Myometrial cell (primary cell): ENCODE data around the gene RHNO1. TPM values are rescaled to one million over a fixed set of nuclear protein-coding genes. Genes with fewer than 3 reads are reported as not detected.

Experiments used
- total RNA-seq: library from RNA; depleted of rRNA; stranded (reverse); fragments of >200 nt; gene quantifications from 2 replicates; pipeline ENCODE4 v1.2.3, GENCODE V29; 2015

Gene RHNO1
- 32.0 and 37.0 TPM in 2 replicates for total RNA-seq

GRCh38 chr12:2877047-2877952 is at the start of gene RHNO1, which contains the start of gene FOXM1:
TSS of gene RHNO1 (plus strand) at chr12:2877223. CDS start at chr12:2885367, 8,144 bp downstream.
TSS of gene FOXM1 (minus strand) at chr12:2877174. CDS start at chr12:2874478, 2,696 bp downstream.

GRCh38 chr12:2834581-2835491 is 42.2 kb upstream of the RHNO1 start, which contains the start of gene NRIP2:
TSS of gene NRIP2 (minus strand) at chr12:2835035. CDS start at chr12:2834983, 52 bp downstream.

GRCh38 chr12:2857021-2857431 is 20.0 kb upstream of the RHNO1 start, which contains the start of gene TEX52:
TSS of gene TEX52 (minus strand) at chr12:2857039. CDS start at chr12:2857026, 13 bp downstream.

GRCh38 chr12:2890388-2891239 is 13.6 kb downstream of the RHNO1 start, which contains the start of gene TULP3:
TSS of gene TULP3 (plus strand) at chr12:2890891. CDS start at chr12:2890948, 57 bp downstream.

Other genes with a start within 250 kb of the RHNO1 start
- gene FKBP4, start 82.3 kb upstream of the RHNO1 start, total RNA-seq, result 41.8 and 44.1 TPM in 2 replicates
- 19.0 and 19.8 TPM in 2 replicates for gene ITFG2, start 64.6 kb upstream of the RHNO1 start, total RNA-seq
- gene NRIP2, start 42.2 kb upstream of the RHNO1 start, total RNA-seq, result 0.29 and 2.8 TPM in 2 replicates
- gene TEX52, start 20.2 kb upstream of the RHNO1 start, total RNA-seq, result not detected in 2 replicates
- 41.5 and 43.2 TPM in 2 replicates for gene FOXM1, start within 50 bp of the RHNO1 start, total RNA-seq
- gene TULP3, start 13.7 kb downstream of the RHNO1 start, total RNA-seq, result 38.6 and 47.5 TPM in 2 replicates
- gene TEAD4, start 82.2 kb downstream of the RHNO1 start, total RNA-seq, result 19.7 and 24.2 TPM in 2 replicates
- gene TSPAN9, start 200.2 kb downstream of the RHNO1 start, total RNA-seq, result 60.8 and 73.5 TPM in 2 replicates